Fibroblast of lung (primary cell): ENCODE results near the gene CAMTA1. TPM values are rescaled to one million over a fixed set of nuclear protein-coding genes. Genes with fewer than 3 reads are reported as not detected.

Experiments
- DNase-seq, 2 donors: peaks; one replicate each; pipeline versions ENCODE4 v3.0.0 to v3.0.0-alpha.2; 2010; ENCODE audit warnings: low read depth in 2 of 2
- H2AFZ ChIP-seq: 2 replicates; pipeline ENCODE4 v1.5.1; 2012; ENCODE audit warnings: low read length, control low read depth, inconsistent platforms
- H3K27ac ChIP-seq: 2 replicates; pipeline ENCODE4 v1.5.1; 2011; ENCODE audit warnings: low read length, control low read depth; ENCODE audit not compliant: insufficient read depth
- H3K27me3 ChIP-seq: 2 replicates; pipeline ENCODE4 v1.5.1; 2011; ENCODE audit warnings: mild to moderate bottlenecking, low read length; ENCODE audit not compliant: control insufficient read depth, insufficient read depth
- H3K36me3 ChIP-seq: 2 replicates; pipeline ENCODE4 v1.5.1; 2011; ENCODE audit warnings: low read length; ENCODE audit not compliant: control insufficient read depth, insufficient read depth
- H3K4me1 ChIP-seq: 2 replicates; pipeline ENCODE4 v1.5.1; 2011; ENCODE audit warnings: low read length; ENCODE audit not compliant: control insufficient read depth, insufficient read depth; ENCODE audit errors: extremely low read depth
- H3K4me2 ChIP-seq: 2 replicates; pipeline ENCODE4 v1.5.1; 2011; ENCODE audit warnings: low read length, control low read depth; ENCODE audit not compliant: insufficient read depth; ENCODE audit errors: extremely low read depth
- H3K4me3 ChIP-seq, 4 experiments: fragments of 200-600 bp in 1 of 4; sonication (generic) in 1 of 4; replicated peaks in 1 of 4; 2 replicates each; pipeline ENCODE4 v1.5.1; 2011 to 2016; ENCODE audit warnings: low read length in 4 of 4, low read depth in 3 of 4, mild to moderate bottlenecking in 3 of 4, control low read depth in 2 of 4, inconsistent platforms in 1 of 4, mixed read lengths in 1 of 4; ENCODE audit not compliant: insufficient read depth in 1 of 4; ENCODE audit errors: control extremely low read depth in 1 of 4
- H3K79me2 ChIP-seq: 2 replicates; pipeline ENCODE4 v1.5.1; 2012; ENCODE audit warnings: mild to moderate bottlenecking, low read length, inconsistent platforms; ENCODE audit not compliant: control insufficient read depth, insufficient read depth
- H3K9ac ChIP-seq: 2 replicates; pipeline ENCODE4 v1.5.1; 2011; ENCODE audit warnings: mild to moderate bottlenecking, low read length, control low read depth; ENCODE audit not compliant: insufficient read depth
- H3K9me3 ChIP-seq: 2 replicates; pipeline ENCODE4 v1.5.1; 2012; ENCODE audit warnings: low read depth, low read length; ENCODE audit not compliant: control insufficient read depth, insufficient read depth
- H4K20me1 ChIP-seq: 2 replicates; pipeline ENCODE4 v1.5.1; 2011; ENCODE audit warnings: low read length; ENCODE audit not compliant: control insufficient read depth, insufficient read depth; ENCODE audit errors: extremely low read depth
- CTCF ChIP-seq, 2 donors: IDR thresholded peaks in 1 of 2; conservative IDR thresholded peaks in 1 of 2; 1 replicate in 1 of 2; 2 replicates in 1 of 2; pipeline ENCODE4 v1.5.1; 2011 to 2012; ENCODE audit warnings: low read length in 2 of 2, control low read depth in 1 of 2, inconsistent platforms in 1 of 2, low read depth in 1 of 2, mild to moderate bottlenecking in 1 of 2
- EZH2 ChIP-seq: IDR thresholded peaks from 2 replicates; pipeline ENCODE4 v1.5.1; 2012; ENCODE audit warnings: low read length, control low read depth, mild to moderate bottlenecking; ENCODE audit errors: missing control alignments
- polyA plus RNA-seq, 2 donors: library from polyadenylated mRNA; depleted of rRNA in 1 of 2; stranded (reverse) in 1 of 2; unstranded in 1 of 2; fragments of >200 nt; gene quantifications; 2 replicates each; pipeline ENCODE4 v1.2.1, GENCODE V29; 2011 to 2012; ENCODE audit warnings: missing spikeins in 1 of 2
- total RNA-seq: library from RNA; depleted of rRNA; stranded (reverse); fragments of >200 nt; gene quantifications from 2 replicates; pipeline ENCODE4 v1.2.1, GENCODE V29; 2014

Gene CAMTA1
- total and polyA plus RNA-seq, 2 donors (not counting 1 experiment from before 2014, with no cell fraction given): 47.6 to 86.0 TPM

- no peaks in the 10 kb centered on the region for H4K20me1 ChIP-seq
- H3K9ac ChIP-seq: no peak overlapping the region
- no peaks in the 10 kb centered on the region for H3K79me2 ChIP-seq
- peaks cover 3% of the 10 kb centered on the region for H3K27me3 ChIP-seq
- no peak overlapping the region for H3K27ac ChIP-seq
- no peaks in the 10 kb centered on the region for H3K4me1 ChIP-seq
- H2AFZ ChIP-seq: no peak overlapping the region
- H3K4me3 ChIP-seq: no peak overlapping the region
- no peaks in the 10 kb centered on the region for H3K9me3 ChIP-seq
- no peak overlapping the region for H3K4me2 ChIP-seq
- no peak for DNase-seq
- TF ChIP-seq EZH2 (no peak), CTCF (conservative IDR thresholded peaks at IDR 0.05 in 1 of 2, IDR thresholded peaks at IDR 0.05 in 1 of 2; ENCODE audit: low read depth in 1 of 2, low read length in 2 of 2) (no peak)
- H3K36me3 ChIP-seq: no peaks in the 10 kb centered on the region
Measured at GRCh38 chr1:7754234-7754633, 969.0 kb downstream of the CAMTA1 start.

- Histone ChIP-seq H3K4me3 (no peak overlapping the region), H3K27me3 (peaks cover 3% of the 10 kb centered on the region), H3K79me2 (no peaks in the 10 kb centered on the region), H2AFZ (no peak overlapping the region), H4K20me1 (no peaks in the 10 kb centered on the region), H3K4me1 (no peaks in the 10 kb centered on the region), H3K27ac (no peak overlapping the region), H3K36me3 (no peaks in the 10 kb centered on the region), H3K9me3 (no peaks in the 10 kb centered on the region), H3K4me2 (no peak overlapping the region), H3K9ac (no peak overlapping the region)
- DNase-seq: peak; percentile 5 to 6
- TF ChIP-seq CTCF (conservative IDR thresholded peaks at IDR 0.05 in 1 of 2, IDR thresholded peaks at IDR 0.05 in 1 of 2; ENCODE audit: low read depth in 1 of 2, low read length in 2 of 2) (peak; percentile 22 to 45), EZH2 (no peak)
Measured at GRCh38 chr1:7755448-7755847, 970.2 kb downstream of the CAMTA1 start.

GRCh38 chr1:7760245-7760644 is 975.0 kb downstream of the CAMTA1 start:
- Histone ChIP-seq H3K36me3 (no peaks in the 10 kb centered on the region), H3K4me2 (no peak overlapping the region), H3K9me3 (no peaks in the 10 kb centered on the region), H3K79me2 (no peaks in the 10 kb centered on the region), H3K4me1 (no peaks in the 10 kb centered on the region), H3K27ac (no peak overlapping the region), H2AFZ (no peak overlapping the region), H3K27me3 (no peaks in the 10 kb centered on the region), H4K20me1 (no peaks in the 10 kb centered on the region), H3K4me3 (no peak overlapping the region), H3K9ac (no peak overlapping the region)
- DNase-seq: peak in 1 of 2 donors; percentile 30
- TF ChIP-seq EZH2: no peak
- TF ChIP-seq CTCF (conservative IDR thresholded peaks at IDR 0.05 in 1 of 2, IDR thresholded peaks at IDR 0.05 in 1 of 2; ENCODE audit: low read depth in 1 of 2, low read length in 2 of 2): no peak
